ENCODE data around the gene SPAG16.

SPAG16 gene

DNA sequence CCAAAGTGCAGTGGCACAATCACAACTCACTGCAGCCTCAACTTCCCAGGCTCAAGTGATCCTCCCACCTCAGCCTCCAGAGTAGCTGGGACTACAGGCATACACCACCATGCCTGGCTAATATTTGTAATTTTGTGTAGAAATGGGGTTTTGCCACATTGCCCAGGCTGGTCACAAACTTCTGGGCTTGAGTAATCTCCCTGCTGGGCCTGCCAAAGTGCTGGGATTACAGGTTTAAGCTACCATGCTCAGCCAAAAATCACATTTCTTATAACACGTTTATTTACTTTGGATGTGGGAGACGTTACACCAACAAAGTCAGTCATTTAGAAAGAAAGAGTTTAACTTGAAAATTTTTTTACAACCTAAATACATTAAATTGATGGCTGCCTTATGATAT is 917.6 kb downstream of the SPAG16 start:
- Mint-ChIP-seq H3K36me3 (no peaks in the 10 kb centered on the region), H3K4me1 (no peaks in the 10 kb centered on the region), H3K9me3 (peaks cover 3% of the 10 kb centered on the region), H3K27me3 (no peaks in the 10 kb centered on the region), H3K27ac (no peak overlapping the region), H3K4me3 (no peak overlapping the region)
- ATAC-seq, result no peak

- no peaks in the 10 kb centered on the region for H3K4me1 Mint-ChIP-seq
- no peaks in the 10 kb centered on the region for H3K27me3 Mint-ChIP-seq
- no peak for ATAC-seq
- H3K36me3 Mint-ChIP-seq, result no peaks in the 10 kb centered on the region
- no peak overlapping the region for H3K27ac Mint-ChIP-seq
- peaks cover 3% of the 10 kb centered on the region for H3K9me3 Mint-ChIP-seq
- no peak overlapping the region for H3K4me3 Mint-ChIP-seq
Measured at GRCh38 chr2:214203214-214203613, 919.0 kb downstream of the SPAG16 start.

DNA sequence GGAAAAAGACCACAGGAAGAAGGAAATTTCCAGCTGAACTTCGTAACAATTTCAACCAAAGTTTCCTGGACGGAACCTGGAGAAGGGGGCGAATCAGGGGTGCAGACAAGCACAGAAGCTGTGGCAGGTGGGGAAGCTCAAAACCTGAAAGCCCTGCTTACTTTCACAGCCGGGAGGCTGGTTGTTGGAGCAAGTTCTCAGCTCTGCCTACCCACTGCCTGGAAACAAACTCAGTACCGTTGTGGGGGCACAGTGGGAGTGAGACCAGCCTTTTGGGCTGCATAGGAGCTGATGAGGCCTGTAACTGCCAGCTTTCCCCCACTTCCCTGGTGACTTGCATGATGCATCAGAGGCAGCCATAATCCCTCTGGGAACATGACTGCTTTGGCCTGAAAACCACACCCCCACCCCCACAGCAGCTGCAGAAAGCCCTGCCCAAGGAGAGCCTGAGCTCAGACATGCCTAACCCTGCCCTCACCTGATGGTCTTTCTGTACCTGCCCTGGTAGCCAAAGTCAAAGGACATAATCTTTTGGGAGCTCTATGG is 919.6 kb downstream of the SPAG16 start:
- ATAC-seq, result no peak

DNA sequence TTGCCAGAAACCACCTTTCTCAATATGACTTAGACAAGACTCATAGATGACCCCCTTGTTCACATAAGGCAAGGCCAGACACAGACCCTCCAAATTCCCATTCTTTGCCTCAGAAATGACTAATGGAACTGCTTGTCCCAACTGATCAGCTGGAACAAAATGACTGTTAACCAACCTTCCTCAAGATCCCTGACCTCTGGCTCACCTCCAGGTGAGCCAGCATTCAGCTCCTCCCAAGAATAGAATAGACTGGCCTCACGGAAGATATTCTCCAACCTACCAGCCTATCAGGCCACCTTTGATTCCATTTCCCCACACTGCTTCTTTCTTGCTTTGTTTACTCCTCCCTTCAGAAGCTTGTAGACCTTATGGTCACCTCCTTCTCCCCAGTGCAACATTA is 930.8 kb downstream of the SPAG16 start:
- H3K27ac Mint-ChIP-seq, result no peak overlapping the region

More for the DNA sequence above, 919.6 kb downstream of the SPAG16 start:
- Mint-ChIP-seq H3K9me3 (peaks cover 3% of the 10 kb centered on the region), H3K4me3 (no peak overlapping the region), H3K27me3 (no peaks in the 10 kb centered on the region), H3K36me3 (no peaks in the 10 kb centered on the region), H3K4me1 (no peaks in the 10 kb centered on the region), H3K27ac (no peak overlapping the region)

GRCh38 chr2:214217136-214217535 is 932.9 kb downstream of the SPAG16 start:
- Mint-ChIP-seq H3K4me1 (no peaks in the 10 kb centered on the region), H3K27ac (no peak overlapping the region), H3K4me3 (no peak overlapping the region), H3K27me3 (no peaks in the 10 kb centered on the region), H3K36me3 (no peaks in the 10 kb centered on the region), H3K9me3 (peaks cover 2% of the 10 kb centered on the region)
- no peak for ATAC-seq

More for the DNA sequence above, 930.8 kb downstream of the SPAG16 start:
- peaks cover 3% of the 10 kb centered on the region for H3K9me3 Mint-ChIP-seq
- no peak for ATAC-seq
- H3K4me3 Mint-ChIP-seq, result no peak overlapping the region
- no peaks in the 10 kb centered on the region for H3K36me3 Mint-ChIP-seq
- no peaks in the 10 kb centered on the region for H3K4me1 Mint-ChIP-seq
- no peaks in the 10 kb centered on the region for H3K27me3 Mint-ChIP-seq

GRCh38 chr2:214217599-214217998 is 933.3 kb downstream of the SPAG16 start:
- H3K9me3 Mint-ChIP-seq, result no peaks in the 10 kb centered on the region
- no peaks in the 10 kb centered on the region for H3K4me1 Mint-ChIP-seq
- H3K4me3 Mint-ChIP-seq, result no peak overlapping the region
- no peak overlapping the region for H3K27ac Mint-ChIP-seq
- no peaks in the 10 kb centered on the region for H3K36me3 Mint-ChIP-seq
- H3K27me3 Mint-ChIP-seq, result no peaks in the 10 kb centered on the region
- no peak for ATAC-seq

GRCh38 chr2:214220251-214220650 is 936.0 kb downstream of the SPAG16 start:
- ATAC-seq, result no peak
- Mint-ChIP-seq H3K9me3 (no peaks in the 10 kb centered on the region), H3K4me1 (no peaks in the 10 kb centered on the region), H3K27ac (no peak overlapping the region), H3K4me3 (no peak overlapping the region), H3K27me3 (no peaks in the 10 kb centered on the region), H3K36me3 (no peaks in the 10 kb centered on the region)

DNA sequence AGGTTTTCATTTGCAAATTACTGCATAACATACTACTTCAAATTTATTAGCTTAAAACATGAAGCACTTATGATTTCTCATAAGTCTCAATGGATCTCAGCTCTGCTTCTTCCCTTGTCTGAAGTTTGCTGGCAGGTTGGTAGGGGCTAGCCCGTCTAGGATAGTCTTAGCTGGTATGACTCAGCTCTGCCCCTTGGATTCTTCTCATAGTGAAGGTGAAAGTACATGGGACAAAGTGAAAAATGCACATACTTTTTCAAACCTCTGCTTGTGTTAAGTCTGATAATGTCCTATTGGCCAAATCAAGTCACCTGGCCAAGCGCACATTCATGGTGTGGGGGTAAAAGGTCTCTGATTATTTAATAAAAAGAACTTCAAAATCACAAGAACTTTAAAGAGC is 941.8 kb downstream of the SPAG16 start:
- Mint-ChIP-seq H3K36me3 (no peaks in the 10 kb centered on the region), H3K27ac (no peak overlapping the region), H3K9me3 (no peaks in the 10 kb centered on the region), H3K4me3 (no peak overlapping the region), H3K27me3 (no peaks in the 10 kb centered on the region), H3K4me1 (no peaks in the 10 kb centered on the region)
- ATAC-seq, result no peak

- Mint-ChIP-seq H3K27ac (no peak overlapping the region), H3K4me1 (no peaks in the 10 kb centered on the region), H3K27me3 (no peaks in the 10 kb centered on the region), H3K4me3 (no peak overlapping the region), H3K9me3 (no peaks in the 10 kb centered on the region), H3K36me3 (no peaks in the 10 kb centered on the region)
- no peak for ATAC-seq
Measured at GRCh38 chr2:214232271-214232670, 948.0 kb downstream of the SPAG16 start.

DNA sequence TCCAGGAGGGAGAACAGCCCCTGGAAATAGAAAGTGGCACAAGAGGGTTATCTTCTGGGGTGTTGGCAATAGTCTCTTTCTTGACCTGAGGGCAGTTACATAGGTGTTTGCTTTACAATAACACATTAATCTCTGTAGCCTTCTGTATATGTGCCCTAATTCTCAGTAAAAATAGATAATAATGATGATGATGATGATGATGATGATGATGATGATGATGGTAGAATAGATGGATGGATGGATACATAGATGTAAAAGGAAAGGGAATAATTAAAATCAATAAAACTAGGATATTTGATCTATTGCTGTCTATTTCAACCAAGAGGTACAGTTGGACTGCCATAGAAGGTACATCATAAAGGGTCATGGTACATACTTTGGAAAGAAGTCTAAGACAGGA is 948.9 kb downstream of the SPAG16 start:
- no peak overlapping the region for H3K27ac Mint-ChIP-seq
- H3K4me1 Mint-ChIP-seq, result no peaks in the 10 kb centered on the region
- no peaks in the 10 kb centered on the region for H3K36me3 Mint-ChIP-seq
- H3K4me3 Mint-ChIP-seq, result no peak overlapping the region
- no peak for ATAC-seq
- no peaks in the 10 kb centered on the region for H3K27me3 Mint-ChIP-seq
- H3K9me3 Mint-ChIP-seq, result no peaks in the 10 kb centered on the region

GRCh38 chr2:214242797-214243196 is 958.5 kb downstream of the SPAG16 start:
- no peak for ATAC-seq
- no peak overlapping the region for H3K27ac Mint-ChIP-seq
- H3K27me3 Mint-ChIP-seq, result no peaks in the 10 kb centered on the region
- no peaks in the 10 kb centered on the region for H3K36me3 Mint-ChIP-seq
- no peak overlapping the region for H3K4me3 Mint-ChIP-seq
- no peaks in the 10 kb centered on the region for H3K4me1 Mint-ChIP-seq
- no peaks in the 10 kb centered on the region for H3K9me3 Mint-ChIP-seq

DNA sequence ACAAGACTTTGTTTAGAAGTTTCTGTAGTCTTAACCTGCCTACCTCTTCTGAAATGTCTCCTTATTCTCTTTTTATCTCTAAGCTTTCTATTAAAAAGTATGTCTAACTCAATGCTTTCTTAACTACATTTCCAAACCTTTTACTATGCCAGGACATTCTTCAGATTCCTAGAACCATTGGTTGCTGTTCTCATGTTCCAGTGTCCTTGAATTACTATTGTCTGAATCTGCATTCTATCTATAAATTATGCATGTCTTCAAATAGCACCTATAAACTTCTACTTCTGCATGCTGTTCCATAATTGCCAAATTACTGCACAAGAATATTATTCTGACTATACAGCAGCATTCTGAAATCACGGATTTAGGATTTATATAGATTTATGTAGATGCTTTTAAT is 960.6 kb downstream of the SPAG16 start:
- no peak for ATAC-seq
- H3K4me1 Mint-ChIP-seq, result no peaks in the 10 kb centered on the region
- no peaks in the 10 kb centered on the region for H3K9me3 Mint-ChIP-seq
- H3K4me3 Mint-ChIP-seq, result no peak overlapping the region
- no peak overlapping the region for H3K27ac Mint-ChIP-seq
- H3K36me3 Mint-ChIP-seq, result no peaks in the 10 kb centered on the region
- no peaks in the 10 kb centered on the region for H3K27me3 Mint-ChIP-seq

DNA sequence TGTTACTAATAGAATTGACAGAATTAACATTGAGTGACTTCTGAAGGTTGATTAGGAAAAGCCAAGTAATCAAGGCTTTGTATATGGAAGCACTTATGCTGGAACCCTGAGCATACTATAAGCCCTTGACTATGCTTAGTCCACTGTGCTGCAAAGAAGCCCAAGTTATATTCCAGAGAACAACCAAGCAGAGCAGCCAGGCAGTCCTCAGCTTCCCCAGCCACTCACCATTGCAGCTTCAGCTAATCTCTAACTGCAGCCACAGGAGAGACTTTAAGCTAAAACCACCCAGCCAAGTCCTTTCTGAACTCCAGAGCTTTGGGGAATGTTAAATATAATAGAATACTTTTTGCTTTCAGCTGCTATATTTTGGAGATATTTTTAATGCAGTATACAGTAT is 962.2 kb downstream of the SPAG16 start:
- H3K36me3 Mint-ChIP-seq, result no peaks in the 10 kb centered on the region
- H3K27ac Mint-ChIP-seq, result no peak overlapping the region
- H3K9me3 Mint-ChIP-seq, result no peaks in the 10 kb centered on the region
- no peak for ATAC-seq
- H3K27me3 Mint-ChIP-seq, result no peaks in the 10 kb centered on the region
- no peak overlapping the region for H3K4me3 Mint-ChIP-seq
- no peaks in the 10 kb centered on the region for H3K4me1 Mint-ChIP-seq

- H3K27me3 Mint-ChIP-seq, result no peaks in the 10 kb centered on the region
- no peak overlapping the region for H3K27ac Mint-ChIP-seq
- no peaks in the 10 kb centered on the region for H3K36me3 Mint-ChIP-seq
- ATAC-seq, result no peak
- no peaks in the 10 kb centered on the region for H3K4me1 Mint-ChIP-seq
- H3K4me3 Mint-ChIP-seq, result no peak overlapping the region
- H3K9me3 Mint-ChIP-seq, result peaks cover 2% of the 10 kb centered on the region
Measured at GRCh38 chr2:214247531-214247930, 963.3 kb downstream of the SPAG16 start.

- H3K9me3 Mint-ChIP-seq, result peaks cover 8% of the 10 kb centered on the region
- H3K27me3 Mint-ChIP-seq, result no peaks in the 10 kb centered on the region
- H3K4me3 Mint-ChIP-seq, result no peak overlapping the region
- H3K27ac Mint-ChIP-seq, result no peak overlapping the region
- no peak for ATAC-seq
- H3K36me3 Mint-ChIP-seq, result no peaks in the 10 kb centered on the region
- H3K4me1 Mint-ChIP-seq, result no peaks in the 10 kb centered on the region
Measured at GRCh38 chr2:214255046-214255445, 970.8 kb downstream of the SPAG16 start.

DNA sequence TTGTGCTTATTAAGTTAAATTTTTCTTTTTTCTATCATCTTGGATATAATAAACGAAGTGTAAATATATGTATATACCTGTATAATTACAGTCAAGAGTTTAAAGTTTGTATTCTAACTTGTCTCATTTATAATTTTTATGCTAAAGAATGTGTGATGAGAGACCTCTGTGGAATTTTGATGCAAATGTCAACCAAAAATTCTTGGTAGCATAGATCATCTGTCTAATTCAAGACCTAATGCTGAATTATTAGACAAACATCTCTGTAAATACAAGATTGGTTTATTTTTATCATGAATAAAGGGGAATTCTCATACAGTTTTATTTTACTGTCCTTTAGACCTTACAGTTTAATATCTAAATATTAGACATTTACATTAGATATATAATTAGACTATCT is 977.4 kb downstream of the SPAG16 start:
- Mint-ChIP-seq H3K4me1 (no peaks in the 10 kb centered on the region), H3K36me3 (no peaks in the 10 kb centered on the region)
- no peak for ATAC-seq

GRCh38 chr2:214264171-214264570 is 979.9 kb downstream of the SPAG16 start:
- no peak for ATAC-seq
- Mint-ChIP-seq H3K4me3 (no peak overlapping the region), H3K9me3 (peaks cover 3% of the 10 kb centered on the region), H3K27ac (no peak overlapping the region), H3K4me1 (no peaks in the 10 kb centered on the region), H3K27me3 (no peaks in the 10 kb centered on the region), H3K36me3 (no peaks in the 10 kb centered on the region)

More for the DNA sequence above, 977.4 kb downstream of the SPAG16 start:
- no peaks in the 10 kb centered on the region for H3K27me3 Mint-ChIP-seq
- H3K4me3 Mint-ChIP-seq, result no peak overlapping the region
- H3K27ac Mint-ChIP-seq, result no peak overlapping the region
- H3K9me3 Mint-ChIP-seq, result peaks cover 6% of the 10 kb centered on the region
